HEK293 (cell line): ENCODE results near the gene PPRC1.

Experiments
- CTCF ChIA-PET: fragments of 350-600 bp; formaldehyde crosslinking; extraction: SDS; loops from one replicate; lab custom pipeline; 2021; ENCODE audit warnings: antibody characterized with exemption; lab: Yijun Ruan, JAX
- POLR2A ChIA-PET: fragments of 300-600 bp; formaldehyde crosslinking; extraction: SDS; loops from one replicate; lab custom pipeline; 2020; ENCODE audit warnings: antibody characterized with exemption, inconsistent platforms; lab: Yijun Ruan, JAX
- H3K27ac ChIP-seq: fragments of 200-500 bp; sonication (Bioruptor generic); 2 replicates; pipeline ENCODE4 v1.5.1; 2014; ENCODE audit warnings: low read depth, low read length, control low read depth, inconsistent platforms; ENCODE audit errors: extremely low read depth
- H3K36me3 ChIP-seq, 2 experiments: fragments of 200-500 bp in 1 of 2; sonication (Bioruptor generic) in 1 of 2; 1 replicate in 1 of 2; 2 replicates in 1 of 2; pipeline ENCODE4 v1.5.1; 2014 to 2017; ENCODE audit warnings: inconsistent platforms in 2 of 2, low read length in 2 of 2; ENCODE audit not compliant: control insufficient read depth in 2 of 2, insufficient read depth in 1 of 2
- H3K4me1 ChIP-seq: fragments of 200-500 bp; sonication (Bioruptor generic); 2 replicates; pipeline ENCODE4 v1.5.1; 2014; ENCODE audit warnings: mild to moderate bottlenecking, low read length, inconsistent platforms; ENCODE audit not compliant: control insufficient read depth, insufficient read depth
- H3K4me3 ChIP-seq: 2 replicates; pipeline ENCODE4 v1.5.1; 2011; ENCODE audit warnings: low read depth, mild to moderate bottlenecking, control low read depth, low read length, moderate library complexity
- H3K9me3 ChIP-seq: fragments of 200-500 bp; sonication (Bioruptor generic); 2 replicates; pipeline ENCODE4 v1.5.1; 2014; ENCODE audit warnings: low read depth, low read length, inconsistent platforms; ENCODE audit not compliant: control insufficient read depth, insufficient read depth
- GLI4 ChIP-seq: fragments of 450-650 bp; formaldehyde crosslinking; IDR thresholded peaks from 2 replicates; pipeline ENCODE4 v1.5.1; 2016; ENCODE audit warnings: missing biosample characterization, missing genetic modification characterization
- KLF8 ChIP-seq: fragments of 450-650 bp; formaldehyde crosslinking; IDR thresholded peaks from 2 replicates; pipeline ENCODE4 v1.5.1; 2016; ENCODE audit warnings: missing biosample characterization, missing genetic modification characterization
- ZBTB20 ChIP-seq: fragments of 450-650 bp; formaldehyde crosslinking; IDR thresholded peaks from 2 replicates; pipeline ENCODE4 v1.5.1; 2016; ENCODE audit warnings: missing biosample characterization, missing genetic modification characterization
- ZEB2 ChIP-seq: fragments of 450-650 bp; formaldehyde crosslinking; IDR thresholded peaks from 2 replicates; pipeline ENCODE4 v1.5.1; 2016; ENCODE audit warnings: missing biosample characterization, missing genetic modification characterization
- ZFP3 ChIP-seq: fragments of 450-650 bp; formaldehyde crosslinking; IDR thresholded peaks from 2 replicates; pipeline ENCODE4 v1.5.1; 2016; ENCODE audit warnings: low read depth, missing biosample characterization, missing genetic modification characterization
- ZFP37 ChIP-seq: fragments of 450-650 bp; formaldehyde crosslinking; IDR thresholded peaks from 2 replicates; pipeline ENCODE4 v1.5.1; 2016; ENCODE audit warnings: missing biosample characterization, missing genetic modification characterization
- ZFP41 ChIP-seq: fragments of 450-650 bp; formaldehyde crosslinking; IDR thresholded peaks from 2 replicates; pipeline ENCODE4 v1.5.1; 2016; ENCODE audit warnings: missing biosample characterization, missing genetic modification characterization, borderline replicate concordance
- ZIC2 ChIP-seq: fragments of 450-650 bp; formaldehyde crosslinking; IDR thresholded peaks from 2 replicates; pipeline ENCODE4 v1.5.1; 2016; ENCODE audit warnings: missing biosample characterization, missing genetic modification characterization
- ZNF157 ChIP-seq: fragments of 450-650 bp; formaldehyde crosslinking; IDR thresholded peaks from 2 replicates; pipeline ENCODE4 v1.5.1; 2016; ENCODE audit warnings: missing biosample characterization, missing genetic modification characterization
- ZNF18 ChIP-seq: fragments of 450-650 bp; formaldehyde crosslinking; IDR thresholded peaks from 2 replicates; pipeline ENCODE4 v1.5.1; 2016; ENCODE audit warnings: missing biosample characterization, missing genetic modification characterization
- ZNF26 ChIP-seq: fragments of 450-650 bp; formaldehyde crosslinking; IDR thresholded peaks from 2 replicates; pipeline ENCODE4 v1.5.1; 2016; ENCODE audit warnings: missing biosample characterization, missing genetic modification characterization
- ZNF324 ChIP-seq: fragments of 450-650 bp; formaldehyde crosslinking; IDR thresholded peaks from 2 replicates; pipeline ENCODE4 v1.5.1; 2016; ENCODE audit warnings: missing biosample characterization, missing genetic modification characterization
- ZNF433 ChIP-seq: fragments of 450-650 bp; formaldehyde crosslinking; IDR thresholded peaks from 2 replicates; pipeline ENCODE4 v1.5.1; 2016; ENCODE audit warnings: missing biosample characterization, missing genetic modification characterization, low read depth
- ZNF544 ChIP-seq: fragments of 450-650 bp; formaldehyde crosslinking; IDR thresholded peaks from 2 replicates; pipeline ENCODE4 v1.5.0; 2017; ENCODE audit warnings: missing biosample characterization, missing genetic modification characterization
- ZNF621 ChIP-seq: fragments of 450-650 bp; formaldehyde crosslinking; IDR thresholded peaks from 2 replicates; pipeline ENCODE4 v1.5.1; 2017; ENCODE audit warnings: missing biosample characterization, missing genetic modification characterization
- ZNF626 ChIP-seq: fragments of 450-650 bp; sonication (Bioruptor Pico); formaldehyde crosslinking; IDR thresholded peaks from 2 replicates; pipeline ENCODE4 v1.5.1; 2018; ENCODE audit warnings: missing biosample characterization, missing genetic modification characterization, inconsistent platforms
- ZNF629 ChIP-seq: fragments of 450-650 bp; formaldehyde crosslinking; IDR thresholded peaks from 2 replicates; pipeline ENCODE4 v1.5.1; 2017; ENCODE audit warnings: missing biosample characterization, missing genetic modification characterization
- ZNF76 ChIP-seq: fragments of 450-650 bp; formaldehyde crosslinking; IDR thresholded peaks from 2 replicates; pipeline ENCODE4; 2016; ENCODE audit warnings: low read depth, missing biosample characterization, missing genetic modification characterization, borderline replicate concordance
- ZNF776 ChIP-seq: fragments of 450-650 bp; formaldehyde crosslinking; IDR thresholded peaks from 2 replicates; pipeline ENCODE4 v1.5.0; 2017; ENCODE audit warnings: missing biosample characterization, missing genetic modification characterization, borderline replicate concordance
- ZNF791 ChIP-seq: fragments of 450-650 bp; formaldehyde crosslinking; IDR thresholded peaks from 2 replicates; pipeline ENCODE4 v1.5.1; 2016; ENCODE audit warnings: missing biosample characterization, missing genetic modification characterization
- ZSCAN4 ChIP-seq: fragments of 450-650 bp; formaldehyde crosslinking; IDR thresholded peaks from 2 replicates; pipeline ENCODE4 v1.5.1; 2017; ENCODE audit warnings: missing biosample characterization, missing genetic modification characterization
- TF ChIP-seq, protein P1 (sequence below): fragments of 450-650 bp; formaldehyde crosslinking; IDR thresholded peaks from 2 replicates; pipeline ENCODE4 v1.5.1; 2016; ENCODE audit warnings: missing biosample characterization, missing genetic modification characterization
- TF ChIP-seq, protein P2 (sequence below): fragments of 450-650 bp; formaldehyde crosslinking; IDR thresholded peaks from 2 replicates; pipeline ENCODE4 v1.5.1; 2016; ENCODE audit warnings: missing biosample characterization, missing genetic modification characterization
- TF ChIP-seq, protein P3 (sequence below): fragments of 450-650 bp; formaldehyde crosslinking; IDR thresholded peaks from 2 replicates; pipeline ENCODE4 v1.5.1; 2016; ENCODE audit warnings: missing biosample characterization, missing genetic modification characterization
- TF ChIP-seq, protein P4 (sequence below): fragments of 450-650 bp; formaldehyde crosslinking; IDR thresholded peaks from 2 replicates; pipeline ENCODE4 v1.5.1; 2016; ENCODE audit warnings: missing biosample characterization, missing genetic modification characterization

Gene PPRC1

DNA sequence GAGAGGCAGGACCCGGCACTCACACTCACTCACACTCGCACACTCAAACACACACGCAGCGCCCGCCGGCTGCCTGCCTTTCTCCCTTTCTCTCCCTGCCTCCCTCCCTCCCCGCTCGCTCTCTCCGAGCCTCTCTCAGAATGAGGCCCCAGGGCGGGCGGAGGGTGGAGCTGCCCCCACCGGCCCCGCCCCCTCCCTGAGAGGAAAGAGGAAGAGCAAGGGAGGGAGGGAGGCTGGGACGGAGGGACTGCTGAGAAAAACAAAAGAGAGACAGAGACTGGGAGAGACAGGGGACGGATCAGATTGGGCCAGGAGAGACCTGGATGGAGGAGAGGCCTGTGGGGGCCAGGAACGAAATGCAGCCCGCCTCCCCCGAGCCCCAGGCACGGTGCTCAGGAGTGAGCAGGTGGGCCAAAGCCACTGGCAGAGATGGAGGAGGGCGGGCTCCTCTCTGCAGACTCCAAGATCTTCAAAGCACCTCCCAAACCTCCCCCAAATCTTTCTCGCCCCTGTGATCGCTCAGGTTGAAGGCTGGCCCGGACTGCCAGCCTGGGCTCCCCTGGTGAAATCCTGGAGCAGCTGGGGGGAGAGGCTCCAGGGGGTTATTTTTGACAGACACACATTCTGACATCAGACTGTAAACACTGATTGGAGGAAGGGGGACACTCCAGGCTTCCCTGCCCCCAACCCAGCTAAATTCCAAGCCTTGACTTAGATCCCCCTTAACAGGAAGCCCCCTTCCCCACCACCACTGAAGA, 17.8 kb upstream of the PPRC1 start:
- ChIA-PET CTCF (interaction anchor here (0.6 to 2.9 kb wide), 4 partner anchors 17 to 312 kb away, joined by 3 to 9 read pairs (median 4); partner anchors contain the start of gene PPRC1), POLR2A (interaction anchor here (0.6 to 2.2 kb wide), 21 partner anchors 8 to 1075 kb away, joined by 3 to 26 read pairs (median 5); partner anchors contain the start of genes ARMH3, GBF1, NOLC1 and PPRC1)
- peaks cover 44% of the 10 kb centered on the region for H3K4me1 ChIP-seq
- H3K4me3 ChIP-seq: peak overlapping the region; percentile 70
- H3K9me3 ChIP-seq: no peaks in the 10 kb centered on the region
- H3K27ac ChIP-seq: peak overlapping the region; percentile 73
- H3K36me3 ChIP-seq: peaks cover 9 to 18% of the 10 kb centered on the region in 2 experiments; a peak in 2 of 3 replicates
- TF ChIP-seq ZBTB20 (tag by site-specific recombination): peak; percentile 35; the same call in 1 of the 2 replicates
- TF ChIP-seq, protein P1, sequence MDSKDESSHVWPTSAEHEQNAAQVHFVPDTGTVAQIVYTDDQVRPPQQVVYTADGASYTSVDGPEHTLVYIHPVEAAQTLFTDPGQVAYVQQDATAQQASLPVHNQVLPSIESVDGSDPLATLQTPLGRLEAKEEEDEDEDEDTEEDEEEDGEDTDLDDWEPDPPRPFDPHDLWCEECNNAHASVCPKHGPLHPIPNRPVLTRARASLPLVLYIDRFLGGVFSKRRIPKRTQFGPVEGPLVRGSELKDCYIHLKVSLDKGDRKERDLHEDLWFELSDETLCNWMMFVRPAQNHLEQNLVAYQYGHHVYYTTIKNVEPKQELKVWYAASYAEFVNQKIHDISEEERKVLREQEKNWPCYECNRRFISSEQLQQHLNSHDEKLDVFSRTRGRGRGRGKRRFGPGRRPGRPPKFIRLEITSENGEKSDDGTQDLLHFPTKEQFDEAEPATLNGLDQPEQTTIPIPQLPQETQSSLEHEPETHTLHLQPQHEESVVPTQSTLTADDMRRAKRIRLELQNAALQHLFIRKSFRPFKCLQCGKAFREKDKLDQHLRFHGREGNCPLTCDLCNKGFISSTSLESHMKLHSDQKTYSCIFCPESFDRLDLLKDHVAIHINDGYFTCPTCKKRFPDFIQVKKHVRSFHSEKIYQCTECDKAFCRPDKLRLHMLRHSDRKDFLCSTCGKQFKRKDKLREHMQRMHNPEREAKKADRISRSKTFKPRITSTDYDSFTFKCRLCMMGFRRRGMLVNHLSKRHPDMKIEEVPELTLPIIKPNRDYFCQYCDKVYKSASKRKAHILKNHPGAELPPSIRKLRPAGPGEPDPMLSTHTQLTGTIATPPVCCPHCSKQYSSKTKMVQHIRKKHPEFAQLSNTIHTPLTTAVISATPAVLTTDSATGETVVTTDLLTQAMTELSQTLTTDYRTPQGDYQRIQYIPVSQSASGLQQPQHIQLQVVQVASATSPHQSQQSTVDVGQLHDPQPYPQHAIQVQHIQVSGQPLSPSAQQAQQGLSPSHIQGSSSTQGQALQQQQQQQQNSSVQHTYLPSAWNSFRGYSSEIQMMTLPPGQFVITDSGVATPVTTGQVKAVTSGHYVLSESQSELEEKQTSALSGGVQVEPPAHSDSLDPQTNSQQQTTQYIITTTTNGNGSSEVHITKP (tag by site-specific recombination): peak; percentile 94
- no peak for TF ChIP-seq GLI4 (tag by site-specific recombination)
- TF ChIP-seq, protein P2, sequence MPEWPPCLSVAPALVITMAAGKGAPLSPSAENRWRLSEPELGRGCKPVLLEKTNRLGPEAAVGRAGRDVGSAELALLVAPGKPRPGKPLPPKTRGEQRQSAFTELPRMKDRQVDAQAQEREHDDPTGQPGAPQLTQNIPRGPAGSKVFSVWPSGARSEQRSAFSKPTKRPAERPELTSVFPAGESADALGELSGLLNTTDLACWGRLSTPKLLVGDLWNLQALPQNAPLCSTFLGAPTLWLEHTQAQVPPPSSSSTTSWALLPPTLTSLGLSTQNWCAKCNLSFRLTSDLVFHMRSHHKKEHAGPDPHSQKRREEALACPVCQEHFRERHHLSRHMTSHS (tag by site-specific recombination): no peak
- no peak for TF ChIP-seq ZNF433 (tag by site-specific recombination)
- TF ChIP-seq ZIC2 (tag by site-specific recombination): peak; percentile 40; the same call in 1 of the 2 replicates
- no peak for TF ChIP-seq ZSCAN4 (tag by site-specific recombination)
- TF ChIP-seq ZNF626: no peak
- TF ChIP-seq ZNF776 (tag by site-specific recombination): no peak
- no peak for TF ChIP-seq ZNF791 (tag by site-specific recombination)
- TF ChIP-seq, protein P3, sequence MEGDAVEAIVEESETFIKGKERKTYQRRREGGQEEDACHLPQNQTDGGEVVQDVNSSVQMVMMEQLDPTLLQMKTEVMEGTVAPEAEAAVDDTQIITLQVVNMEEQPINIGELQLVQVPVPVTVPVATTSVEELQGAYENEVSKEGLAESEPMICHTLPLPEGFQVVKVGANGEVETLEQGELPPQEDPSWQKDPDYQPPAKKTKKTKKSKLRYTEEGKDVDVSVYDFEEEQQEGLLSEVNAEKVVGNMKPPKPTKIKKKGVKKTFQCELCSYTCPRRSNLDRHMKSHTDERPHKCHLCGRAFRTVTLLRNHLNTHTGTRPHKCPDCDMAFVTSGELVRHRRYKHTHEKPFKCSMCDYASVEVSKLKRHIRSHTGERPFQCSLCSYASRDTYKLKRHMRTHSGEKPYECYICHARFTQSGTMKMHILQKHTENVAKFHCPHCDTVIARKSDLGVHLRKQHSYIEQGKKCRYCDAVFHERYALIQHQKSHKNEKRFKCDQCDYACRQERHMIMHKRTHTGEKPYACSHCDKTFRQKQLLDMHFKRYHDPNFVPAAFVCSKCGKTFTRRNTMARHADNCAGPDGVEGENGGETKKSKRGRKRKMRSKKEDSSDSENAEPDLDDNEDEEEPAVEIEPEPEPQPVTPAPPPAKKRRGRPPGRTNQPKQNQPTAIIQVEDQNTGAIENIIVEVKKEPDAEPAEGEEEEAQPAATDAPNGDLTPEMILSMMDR (tag by site-specific recombination): no peak
- peak; percentile 78 for TF ChIP-seq ZNF18 (tag by site-specific recombination)
- no peak for TF ChIP-seq ZNF324 (tag by site-specific recombination)
- no peak for TF ChIP-seq ZEB2
- TF ChIP-seq, protein P4, sequence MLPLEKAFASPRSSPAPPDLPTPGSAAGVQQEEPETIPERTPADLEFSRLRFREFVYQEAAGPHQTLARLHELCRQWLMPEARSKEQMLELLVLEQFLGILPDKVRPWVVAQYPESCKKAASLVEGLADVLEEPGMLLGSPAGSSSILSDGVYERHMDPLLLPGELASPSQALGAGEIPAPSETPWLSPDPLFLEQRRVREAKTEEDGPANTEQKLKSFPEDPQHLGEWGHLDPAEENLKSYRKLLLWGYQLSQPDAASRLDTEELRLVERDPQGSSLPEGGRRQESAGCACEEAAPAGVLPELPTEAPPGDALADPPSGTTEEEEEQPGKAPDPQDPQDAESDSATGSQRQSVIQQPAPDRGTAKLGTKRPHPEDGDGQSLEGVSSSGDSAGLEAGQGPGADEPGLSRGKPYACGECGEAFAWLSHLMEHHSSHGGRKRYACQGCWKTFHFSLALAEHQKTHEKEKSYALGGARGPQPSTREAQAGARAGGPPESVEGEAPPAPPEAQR (tag by site-specific recombination): no peak
- TF ChIP-seq ZNF157 (tag by site-specific recombination): no peak
- peak; percentile 99 for TF ChIP-seq KLF8
- no peak for TF ChIP-seq ZFP41
- no peak for TF ChIP-seq ZNF544 (tag by site-specific recombination)
- no peak for TF ChIP-seq ZNF26
- TF ChIP-seq ZNF76: 0 out of 2 replicates have a peak, but pooled peaks have one; percentile 38
- no peak for TF ChIP-seq ZFP37 (tag by site-specific recombination)
- peak; percentile 39; the same call in 1 of the 2 replicates for TF ChIP-seq ZNF629 (tag by site-specific recombination)
- TF ChIP-seq ZFP3 (tag by site-specific recombination): no peak
- no peak for TF ChIP-seq ZNF621 (tag by site-specific recombination)
